Heart left ventricle (tissue), 16 donors: ENCODE results near the gene BMP8A. TPM values are rescaled to one million over a fixed set of nuclear protein-coding genes. Genes with fewer than 3 reads are reported as not detected.
"Not testable (repeated sequence)": the region's sequence is repeated elsewhere in the genome, so short reads cannot be mapped to it uniquely, and the experiment has no call there.

Source experiments
- ATAC-seq, 4 donors: fragments of 200-7000 bp; cut with Tn5 transposase; one replicate each; pipeline ENCODE4 v1.9.1; 2020 to 2022; ENCODE audit warnings: moderate library complexity in 4 of 4, mild to moderate bottlenecking in 3 of 4, moderate number of reproducible peaks in 1 of 4
- DNase-seq, 5 donors: peaks; one replicate each; pipeline ENCODE4 v3.0.0-alpha.2; 2020
- H3K27ac ChIP-seq, 12 donors: fragments of 200-600 bp; sonication (generic) in 4 of 12; one replicate each; pipeline versions ENCODE4 v1.5.0 to v1.8.0; 2016 to 2022; ENCODE audit warnings: mild to moderate bottlenecking in 2 of 12
- H3K27me3 ChIP-seq, 9 donors: fragments of 200-600 bp; sonication (generic) in 2 of 9; one replicate each; pipeline versions ENCODE4 v1.5.1 to v1.8.0; 2016 to 2022; ENCODE audit warnings: mild to moderate bottlenecking in 3 of 9
- H3K36me3 ChIP-seq, 9 donors: fragments of 200-600 bp; sonication (generic) in 2 of 9; one replicate each; pipeline versions ENCODE4 v1.5.0 to v1.8.0; 2018 to 2022; ENCODE audit warnings: mild to moderate bottlenecking in 2 of 9
- H3K4me1 ChIP-seq, 12 donors: fragments of 200-600 bp; sonication (generic) in 4 of 12; one replicate each; pipeline versions ENCODE4 v1.5.0 to v1.8.0; 2016 to 2022; ENCODE audit warnings: mild to moderate bottlenecking in 3 of 12
- H3K4me3 ChIP-seq, 12 donors: fragments of 200-600 bp; sonication (generic) in 4 of 12; one replicate each; pipeline versions ENCODE4 v1.5.0 to v1.8.0; 2017 to 2022; ENCODE audit warnings: mild to moderate bottlenecking in 9 of 12, moderate library complexity in 4 of 12
- H3K9me3 ChIP-seq, 12 donors: fragments of 200-600 bp; sonication (generic) in 4 of 12; one replicate each; pipeline versions ENCODE4 v1.5.0 to v1.8.0; 2016 to 2022; ENCODE audit warnings: mild to moderate bottlenecking in 1 of 12
- POLR2A ChIP-seq, 2 donors: fragments of 450-650 bp; IDR thresholded peaks; one replicate each; pipeline ENCODE4 v1.6.1; 2017; ENCODE audit warnings: antibody characterized with exemption in 2 of 2, mild to moderate bottlenecking in 2 of 2, moderate library complexity in 2 of 2
- WGBS, 4 donors: extraction: QIAGEN DNeasy Blood & Tissue Kit in 2 of 4; methylation state at CpG; one replicate each; pipeline versions ENCODE4 v1.1.5 to v1.1.7; 2013 to 2018; 5-methylcytosine and 5-hydroxymethylcytosine counted together
- intact Hi-C, 10 donors: fragments of 100-400 bp; cut with DNase I; formaldehyde crosslinking; loops; one replicate each; pipeline versions ENCODE4 v1.11.1 to v1.14.2; 2022
- polyA plus RNA-seq, 2 donors: library from polyadenylated mRNA; stranded (reverse); fragments of 200-250 nt; gene quantifications; one replicate each; pipeline ENCODE4 v1.2.3, GENCODE V29; 2013
- total RNA-seq, 9 donors: library from RNA; depleted of rRNA in 2 of 9; stranded (reverse); fragments of >200 nt in 2 of 9; fragmentation: NEBNext Ultra II Directional in 3 of 9; extraction: Animal tissue kit (Norgen Biotek cat#: 25700) in 3 of 9; gene quantifications; one replicate each; pipeline versions ENCODE4 v1.1.0 to v1.2.4, GENCODE V29; 2016 to 2023
- TF ChIP-seq, protein P1 (sequence below), 12 donors: fragments of 200-600 bp; sonication (generic) in 4 of 12; IDR thresholded peaks; one replicate each; pipeline versions ENCODE4 v1.5.0 to v1.8.0; 2018 to 2022; ENCODE audit warnings: antibody characterized with exemption in 12 of 12, mild to moderate bottlenecking in 5 of 12
- donor health status: ischemic (EF 13 %, LVEDD 7.1; RV severe dilation, severe dysfunction).
- donor health status: healthy with polysubstance abuse.
- donor health status: DM: no; HTN: yes; CAD: no.
- donor health status: DM: no; HTN: no; CAD: no.
- donor health status: ischemic (EF 25% LVEDD 6.9; RV normal size, moderate dysfunction).
- donor health status: ischemic (EF 25% LVEDD 5.7; RV mildly dilated, moderate dysfunction).
- donor health status: healthy.
- donor health status: DM: yes; HTN: yes; CAD: no.
- donor health status: ischemic (EF 35%, LVEDD 5.7; RV mildly dilated, moderate dysfunction).
- donor health status: nonischemic (EF 11% LVEDD 7.7; RV severe dilation, severe dysfunction).
- donor health status: DM: yes; HTN: yes; CAD: no.
- donor health status: PGD.
- donor health status: ischemic (EF 29% LVEDD 5.4; RV normal size, mild dysfunction).
- donor health status: nonischemic (EF 23%, LVEDD 6.1; RV moderate dilation, normal function).

BMP8A gene
- total and polyA plus RNA-seq, 11 donors = 0.22 to 2.4 (median 0.60) TPM; not detected in 2

DNA sequence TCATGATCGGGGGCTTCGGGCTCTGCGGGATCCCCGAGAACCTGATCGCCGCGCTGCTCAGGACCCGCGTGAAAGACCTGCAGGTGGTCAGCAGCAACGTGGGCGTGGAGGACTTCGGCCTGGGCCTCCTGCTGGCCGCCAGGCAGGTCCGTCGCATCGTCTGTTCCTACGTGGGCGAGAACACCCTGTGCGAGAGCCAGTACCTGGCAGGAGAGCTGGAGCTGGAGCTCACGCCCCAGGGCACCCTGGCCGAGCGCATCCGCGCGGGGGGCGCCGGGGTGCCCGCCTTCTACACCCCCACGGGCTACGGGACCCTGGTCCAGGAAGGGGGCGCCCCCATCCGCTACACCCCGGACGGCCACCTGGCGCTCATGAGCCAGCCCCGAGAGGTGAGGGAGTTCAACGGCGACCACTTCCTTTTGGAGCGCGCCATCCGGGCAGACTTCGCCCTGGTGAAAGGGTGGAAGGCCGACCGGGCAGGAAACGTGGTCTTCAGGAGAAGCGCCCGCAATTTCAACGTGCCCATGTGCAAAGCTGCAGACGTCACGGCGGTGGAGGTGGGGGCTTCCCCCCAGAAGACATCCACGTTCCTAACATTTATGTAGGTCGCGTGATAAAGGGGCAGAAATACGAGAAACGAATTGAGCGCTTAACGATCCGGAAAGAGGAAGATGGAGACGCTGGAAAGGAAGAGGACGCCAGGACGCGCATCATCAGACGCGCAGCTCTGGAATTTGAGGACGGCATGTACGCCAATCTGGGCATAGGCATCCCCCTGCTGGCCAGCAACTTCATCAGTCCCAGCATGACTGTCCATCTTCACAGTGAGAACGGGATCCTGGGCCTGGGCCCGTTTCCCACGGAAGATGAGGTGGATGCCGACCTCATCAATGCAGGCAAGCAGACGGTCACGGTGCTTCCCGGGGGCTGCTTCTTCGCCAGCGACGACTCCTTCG is 24.0 kb downstream of the BMP8A start:
- H3K27ac ChIP-seq, H3K9me3 ChIP-seq, intact Hi-C loops, H3K27me3 ChIP-seq, H3K4me1 ChIP-seq, H3K36me3 ChIP-seq: not testable (repeated sequence)
- 6 to 35% (median 26%) methylated on average over 16 to 25 of the region's 78 CpGs for WGBS, 4 donors
- H3K4me3 ChIP-seq = peak overlapping the region in 9 of 12 donors; percentile 20 to 53 (median 46)
- ATAC-seq = peak; percentile 31 to 61 (median 46)
- peak in 1 of 5 donors; percentile 4 for DNase-seq

DNA sequence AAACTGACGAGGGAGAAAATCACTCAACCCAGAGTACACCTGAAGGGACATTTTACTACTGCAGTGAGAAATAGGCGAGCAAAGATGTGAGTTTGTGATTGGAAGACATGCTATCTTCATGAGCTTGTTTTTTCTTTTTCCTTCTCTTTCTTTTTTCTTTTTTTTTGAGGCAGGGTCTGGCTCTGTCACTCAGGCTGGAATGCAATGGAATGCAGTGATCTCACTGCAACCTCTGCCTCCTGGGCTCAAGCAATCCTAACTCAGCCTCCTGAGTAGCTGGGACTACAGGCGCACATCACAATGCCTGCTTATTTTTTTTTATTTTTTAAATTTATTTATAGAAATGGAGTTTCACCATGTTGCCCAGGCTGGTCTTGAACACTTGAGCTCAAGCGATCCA is 25.4 kb downstream of the BMP8A start:
- H3K4me1 ChIP-seq, H3K9me3 ChIP-seq, ATAC-seq, intact Hi-C loops, H3K4me3 ChIP-seq, H3K36me3 ChIP-seq, DNase-seq, H3K27ac ChIP-seq, H3K27me3 ChIP-seq: not testable (repeated sequence)
- 80 to 93% (median 91%) methylated on average over 4 of the region's 4 CpGs for WGBS, 4 donors

DNA sequence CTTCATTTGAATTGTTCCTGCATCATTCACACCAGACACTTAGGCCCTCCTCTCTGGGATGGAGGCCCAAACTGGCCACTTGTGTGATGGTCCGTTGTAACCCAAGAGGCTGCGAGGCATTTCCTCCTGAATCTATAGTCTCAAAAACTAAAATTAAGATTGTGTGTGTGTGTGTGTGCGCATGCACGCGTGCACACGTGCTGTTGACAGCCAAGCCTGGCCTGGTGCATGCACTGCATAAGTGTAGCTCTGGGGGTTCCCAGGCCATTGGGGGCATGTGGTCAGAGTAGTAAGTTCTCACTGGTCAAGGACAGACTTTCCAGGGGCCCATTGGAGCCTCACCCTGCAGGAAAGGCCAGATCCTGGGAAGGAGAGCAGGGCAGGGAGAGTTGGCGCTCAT is 26.5 kb downstream of the BMP8A start:
- H3K27me3 ChIP-seq, H3K9me3 ChIP-seq, H3K36me3 ChIP-seq, H3K27ac ChIP-seq, intact Hi-C loops, H3K4me3 ChIP-seq, ATAC-seq, H3K4me1 ChIP-seq: not testable (repeated sequence)
- peak in 1 of 5 donors; percentile 8 for DNase-seq
- WGBS, 4 donors = 84 to 100% (median 91%) methylated on average over 4 to 6 of the region's 7 CpGs; no CpG with 5 or more reads in 1 of the 4 donors

DNA sequence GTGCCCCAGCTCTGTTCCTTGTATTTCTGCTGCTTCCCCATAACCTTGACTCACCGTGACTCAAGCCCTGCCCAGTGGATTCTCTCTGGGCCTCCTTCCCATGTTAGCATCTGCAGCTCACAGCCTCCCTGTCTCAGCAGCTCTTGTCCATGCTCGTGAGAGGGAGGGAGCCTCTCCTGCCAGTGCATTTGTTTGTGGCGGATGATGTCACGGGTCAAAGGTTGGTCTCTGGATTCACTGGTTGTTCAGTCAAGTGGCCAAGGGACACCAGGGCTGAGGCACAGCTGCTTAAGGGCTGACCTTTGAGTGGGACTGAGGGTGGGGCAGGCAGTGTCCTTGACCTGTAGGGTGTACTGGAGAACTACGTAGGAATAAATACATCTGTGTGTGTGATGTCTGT is 27.9 kb downstream of the BMP8A start:
- H3K27ac ChIP-seq = not testable (repeated sequence)
- 51 to 79% (median 68%) methylated on average over 2 to 3 of the region's 5 CpGs for WGBS, 4 donors

GRCh38 chr1:39522221-39522620 is 30.8 kb downstream of the BMP8A start:
- WGBS, 4 donors = 64 to 75% (median 70%) methylated on average over 9 to 10 of the region's 10 CpGs
- intact Hi-C loops, H3K27me3 ChIP-seq, H3K4me3 ChIP-seq, H3K9me3 ChIP-seq, ATAC-seq, DNase-seq, H3K4me1 ChIP-seq, H3K27ac ChIP-seq: not testable (repeated sequence)
- peaks cover 0 to 14% (median 7%) of the 10 kb centered on the region in 9 donors for H3K36me3 ChIP-seq

More for the DNA sequence above, 27.9 kb downstream of the BMP8A start:
- DNase-seq, ATAC-seq, H3K9me3 ChIP-seq, H3K4me3 ChIP-seq, intact Hi-C loops, H3K36me3 ChIP-seq, H3K4me1 ChIP-seq, H3K27me3 ChIP-seq: not testable (repeated sequence)

DNA sequence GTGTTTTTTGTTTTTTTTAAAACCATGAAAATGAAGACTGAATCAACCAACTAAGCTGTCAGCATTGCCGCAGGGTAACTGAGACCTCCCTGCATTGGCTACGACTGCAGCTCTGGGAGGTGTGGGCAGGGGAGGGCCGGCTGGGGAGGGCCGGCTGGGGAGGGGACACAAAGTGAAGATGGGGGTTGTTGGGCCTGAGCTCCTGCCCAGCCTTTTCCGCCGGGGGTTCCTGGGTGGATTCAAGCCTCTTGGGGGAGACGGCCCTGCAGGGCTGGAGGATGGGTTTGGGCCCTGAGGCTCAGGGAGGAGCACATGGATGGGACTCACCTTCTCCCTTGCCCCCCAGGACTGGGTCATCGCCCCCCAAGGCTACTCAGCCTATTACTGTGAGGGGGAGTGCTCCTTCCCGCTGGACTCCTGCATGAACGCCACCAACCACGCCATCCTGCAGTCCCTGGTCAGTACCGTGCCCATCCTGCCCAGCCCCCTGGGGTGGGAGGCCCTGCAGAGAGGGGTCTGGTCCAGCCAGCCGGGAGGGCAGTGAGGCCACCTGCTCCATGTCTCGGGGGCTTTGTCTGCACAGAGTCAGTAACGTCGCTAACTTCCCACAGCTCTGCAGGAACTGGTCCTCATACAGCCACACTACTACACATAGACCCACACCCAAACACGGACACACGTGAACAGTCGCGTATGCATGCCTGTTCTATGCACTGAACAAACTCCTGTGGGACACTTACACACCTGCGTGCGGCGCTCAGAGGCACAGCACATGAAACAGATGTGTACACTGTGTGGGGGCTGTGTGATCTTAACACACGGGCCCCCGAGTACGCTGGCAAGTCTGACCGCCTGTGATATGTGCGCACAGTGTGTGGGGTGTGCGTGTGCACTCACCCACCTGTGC is 31.5 kb downstream of the BMP8A start:
- peak in 1 of 4 donors; percentile 3 for ATAC-seq
- no peaks in the 10 kb centered on the region for H3K27me3 ChIP-seq
- H3K9me3 ChIP-seq = no peaks in the 10 kb centered on the region
- TF ChIP-seq POLR2A (IDR thresholded peaks at IDR 0.05) = no peak
- TF ChIP-seq, protein P1, sequence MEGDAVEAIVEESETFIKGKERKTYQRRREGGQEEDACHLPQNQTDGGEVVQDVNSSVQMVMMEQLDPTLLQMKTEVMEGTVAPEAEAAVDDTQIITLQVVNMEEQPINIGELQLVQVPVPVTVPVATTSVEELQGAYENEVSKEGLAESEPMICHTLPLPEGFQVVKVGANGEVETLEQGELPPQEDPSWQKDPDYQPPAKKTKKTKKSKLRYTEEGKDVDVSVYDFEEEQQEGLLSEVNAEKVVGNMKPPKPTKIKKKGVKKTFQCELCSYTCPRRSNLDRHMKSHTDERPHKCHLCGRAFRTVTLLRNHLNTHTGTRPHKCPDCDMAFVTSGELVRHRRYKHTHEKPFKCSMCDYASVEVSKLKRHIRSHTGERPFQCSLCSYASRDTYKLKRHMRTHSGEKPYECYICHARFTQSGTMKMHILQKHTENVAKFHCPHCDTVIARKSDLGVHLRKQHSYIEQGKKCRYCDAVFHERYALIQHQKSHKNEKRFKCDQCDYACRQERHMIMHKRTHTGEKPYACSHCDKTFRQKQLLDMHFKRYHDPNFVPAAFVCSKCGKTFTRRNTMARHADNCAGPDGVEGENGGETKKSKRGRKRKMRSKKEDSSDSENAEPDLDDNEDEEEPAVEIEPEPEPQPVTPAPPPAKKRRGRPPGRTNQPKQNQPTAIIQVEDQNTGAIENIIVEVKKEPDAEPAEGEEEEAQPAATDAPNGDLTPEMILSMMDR (IDR thresholded peaks at IDR 0.05) = no peak
- H3K27ac ChIP-seq = no peak overlapping the region
- no peak overlapping the region for H3K4me3 ChIP-seq
- peaks cover 0 to 20% (median 13%) of the 10 kb centered on the region in 9 donors for H3K36me3 ChIP-seq
- 81 to 88% (median 86%) methylated on average over 23 to 29 of the region's 29 CpGs for WGBS, 4 donors
- H3K4me1 ChIP-seq = peaks cover 0 to 10% (median 0%) of the 10 kb centered on the region in 12 donors
- DNase-seq = no peak
- intact Hi-C loops = no loop called here
